ENCODE results near the gene CEP70. TPM values are rescaled to one million over a fixed set of nuclear protein-coding genes. Genes with fewer than 3 reads are reported as not detected.
"Not testable (repeated sequence)": the region's sequence is repeated elsewhere in the genome, so short reads cannot be mapped to it uniquely, and the experiment has no call there.

The CEP70 gene
- total and polyA plus RNA-seq, 2 donors (not counting 1 experiment from before 2014, with no cell fraction given), result 1.00 to 9.6 TPM

- Histone ChIP-seq H2AFZ (ENCODE audit: insufficient read depth, low read depth, low read length, poor library complexity, severe bottlenecking) (no peak overlapping the region), H4K20me1 (ENCODE audit: control insufficient read depth, insufficient read depth, low read length, poor library complexity, severe bottlenecking) (no peaks in the 10 kb centered on the region), H3K27me3 (replicated peaks in 1 of 4; ENCODE audit: control extremely low read depth in 1 of 4, control insufficient read depth in 3 of 4, insufficient read depth in 4 of 4, low read length in 3 of 4) (no peaks in the 10 kb centered on the region), H3K36me3 (replicated peaks in 1 of 2; ENCODE audit: control extremely low read depth in 1 of 2, control insufficient read depth in 1 of 2, extremely low read depth in 1 of 2, insufficient read depth in 2 of 2, low read length in 1 of 2) (peaks cover 0 to 2% of the 10 kb centered on the region in 2 experiments), H3K9me3 (ENCODE audit: control extremely low read depth in 1 of 3, control insufficient read depth in 2 of 3, insufficient read depth in 1 of 3, low read length in 2 of 3) (peaks cover 0 to 9% (median 0%) of the 10 kb centered on the region in 3 donors), H3K4me3 (ENCODE audit: control extremely low read depth in 1 of 5, extremely low read depth in 1 of 5, insufficient read depth in 1 of 5, low read depth in 2 of 5, low read length in 4 of 5) (no peak overlapping the region), H3K9ac (ENCODE audit: low read length) (no peak overlapping the region), H3K27ac (ENCODE audit: low read length in 2 of 2) (no peak overlapping the region), H3K79me2 (ENCODE audit: control insufficient read depth, insufficient read depth, low read length) (no peaks in the 10 kb centered on the region), H3K4me2 (replicated peaks; ENCODE audit: low read depth, low read length, poor library complexity, severe bottlenecking) (no peak overlapping the region), H3K4me1 (ENCODE audit: control insufficient read depth in 2 of 2, insufficient read depth in 2 of 2, low read length in 2 of 2) (peaks cover 4 to 5% of the 10 kb centered on the region in 2 donors)
- Mint-ChIP-seq H3K4me3 (no peak overlapping the region), H3K27me3 (peaks cover 10% of the 10 kb centered on the region), H3K4me1 (peaks cover 4% of the 10 kb centered on the region), H3K9me3 (ENCODE audit: insufficient read depth) (peaks cover 2% of the 10 kb centered on the region), H3K27ac (no peak overlapping the region)
- ATAC-seq (ENCODE audit: low read depth) (no peak), DNase-seq (no peak)
- WGBS (ENCODE audit: insufficient coverage), result no CpG with 5 or more reads among the region's 1 CpG
- intact Hi-C loops (cut with micrococcal nuclease), result no loop called here
- TF ChIP-seq EZH2 (IDR thresholded peaks at IDR 0.05; ENCODE audit: borderline replicate concordance, insufficient read depth, low read depth, low read length, poor library complexity, severe bottlenecking), result no peak
- TF ChIP-seq CTCF (IDR thresholded peaks at IDR 0.05), result no peak
- ChIA-PET POLR2A (no interaction called here), CTCF (interaction anchor here (0.6 kb wide), 1 partner anchor 363 kb away, joined by 3 read pairs; no protein-coding TSS in a partner anchor)
These were observed 20.9 kb downstream of the CEP70 start for GRCh38 chr3:138573138-138573537.

- H3K27ac ChIP-seq (ENCODE audit: low read length in 2 of 2); H3K9me3 ChIP-seq (ENCODE audit: control extremely low read depth in 1 of 3, control insufficient read depth in 2 of 3, insufficient read depth in 1 of 3, low read length in 2 of 3); H3K79me2 ChIP-seq (ENCODE audit: control insufficient read depth, insufficient read depth, low read length); H3K9me3 Mint-ChIP-seq (ENCODE audit: insufficient read depth); H3K4me3 ChIP-seq (ENCODE audit: control extremely low read depth in 1 of 5, extremely low read depth in 1 of 5, insufficient read depth in 1 of 5, low read depth in 2 of 5, low read length in 4 of 5); H3K27me3 Mint-ChIP-seq; H3K4me2 ChIP-seq (replicated peaks; ENCODE audit: low read depth, low read length, poor library complexity, severe bottlenecking); intact Hi-C loops (cut with micrococcal nuclease); H3K4me1 Mint-ChIP-seq; ATAC-seq (ENCODE audit: low read depth); H3K27ac Mint-ChIP-seq; DNase-seq; H3K4me1 ChIP-seq (ENCODE audit: control insufficient read depth in 2 of 2, insufficient read depth in 2 of 2, low read length in 2 of 2); POLR2A ChIA-PET; H3K27me3 ChIP-seq (replicated peaks in 1 of 4; ENCODE audit: control extremely low read depth in 1 of 4, control insufficient read depth in 3 of 4, insufficient read depth in 4 of 4, low read length in 3 of 4); H2AFZ ChIP-seq (ENCODE audit: insufficient read depth, low read depth, low read length, poor library complexity, severe bottlenecking); H4K20me1 ChIP-seq (ENCODE audit: control insufficient read depth, insufficient read depth, low read length, poor library complexity, severe bottlenecking); H3K36me3 ChIP-seq (replicated peaks in 1 of 2; ENCODE audit: control extremely low read depth in 1 of 2, control insufficient read depth in 1 of 2, extremely low read depth in 1 of 2, insufficient read depth in 2 of 2, low read length in 1 of 2); H3K4me3 Mint-ChIP-seq; H3K9ac ChIP-seq (ENCODE audit: low read length): not testable (repeated sequence)
- 100% methylated on average over 6 of the region's 8 CpGs for WGBS (ENCODE audit: insufficient coverage)
- CTCF ChIA-PET, result interaction anchor here (3.6 kb wide), 1 partner anchor 346 kb away, joined by 17 read pairs; no protein-coding TSS in a partner anchor
These were observed 24.4 kb downstream of the CEP70 start for GRCh38 chr3:138569624-138570023.

Measured in B cell (primary cell).